HepG2 (cell line): ENCODE measurements around the gene POMT1. TPM values are rescaled to one million over a fixed set of nuclear protein-coding genes. Genes with fewer than 3 reads are reported as not detected.

Experiments
- CTCF ChIP-seq: sonication (generic); formaldehyde crosslinking; IDR thresholded peaks from 2 replicates; pipeline ENCODE4 v1.5.0; 2020; ENCODE audit warnings: mild to moderate bottlenecking, missing genetic modification reagents, moderate library complexity
- DDIT3 ChIP-seq: sonication (generic); formaldehyde crosslinking; IDR thresholded peaks from 2 replicates; pipeline ENCODE4 v1.4.0; 2020; ENCODE audit warnings: mild to moderate bottlenecking, missing genetic modification reagents
- HBP1 ChIP-seq: IDR thresholded peaks from 2 replicates; pipeline ENCODE4 v1.6.1; 2016; ENCODE audit warnings: low read depth, control low read depth
- HMGXB3 ChIP-seq: sonication (generic); formaldehyde crosslinking; IDR thresholded peaks from 2 replicates; pipeline ENCODE4 v1.4.0; 2020; ENCODE audit warnings: missing genetic modification reagents, borderline replicate concordance
- KLF11 ChIP-seq: IDR thresholded peaks from 2 replicates; pipeline ENCODE4 v1.6.1; 2016; ENCODE audit warnings: missing compliant biosample characterization
- KLF12 ChIP-seq: sonication (generic); formaldehyde crosslinking; IDR thresholded peaks from 2 replicates; pipeline ENCODE4 v1.4.0; 2020; ENCODE audit warnings: missing genetic modification reagents, borderline replicate concordance
- NONO ChIP-seq, 2 experiments: fragments of 450-650 bp in 1 of 2; sonication (generic) in 1 of 2; formaldehyde crosslinking in 1 of 2; IDR thresholded peaks in 1 of 2; conservative IDR thresholded peaks in 1 of 2; 2 replicates each; pipeline versions ENCODE4 v1.6.1 to v1.8.0; 2017 to 2022; ENCODE audit warnings: mild to moderate bottlenecking in 1 of 2, missing genetic modification reagents in 1 of 2, moderate library complexity in 1 of 2
- PATZ1 ChIP-seq: sonication (generic); formaldehyde crosslinking; IDR thresholded peaks from 2 replicates; pipeline ENCODE4 v1.4.0; 2020; ENCODE audit warnings: missing genetic modification reagents
- RFX5 ChIP-seq: IDR thresholded peaks from 2 replicates; pipeline ENCODE4 v1.6.1; 2011; ENCODE audit warnings: low read depth, low read length, improper control_type of control experiment
- SOX6 ChIP-seq, 2 experiments: fragments of 450-650 bp in 1 of 2; sonication (generic) in 1 of 2; formaldehyde crosslinking in 1 of 2; IDR thresholded peaks; 2 replicates each; pipeline versions ENCODE4 v1.4.0 to v1.6.1; 2017 to 2020; ENCODE audit warnings: antibody characterized with exemption in 1 of 2, mild to moderate bottlenecking in 1 of 2, missing genetic modification reagents in 1 of 2
- WIZ ChIP-seq: sonication (generic); formaldehyde crosslinking; IDR thresholded peaks from 2 replicates; pipeline ENCODE4 v1.5.1; 2020; ENCODE audit warnings: mild to moderate bottlenecking, missing genetic modification reagents
- ZBTB2 ChIP-seq: sonication (generic); formaldehyde crosslinking; IDR thresholded peaks from 2 replicates; pipeline ENCODE4 v1.8.0; 2022; ENCODE audit warnings: low read depth, missing genetic modification reagents
- ZNF546 ChIP-seq: sonication (generic); formaldehyde crosslinking; conservative IDR thresholded peaks from 2 replicates; pipeline ENCODE4 v1.8.1; 2023; ENCODE audit warnings: mild to moderate bottlenecking, missing genetic modification reagents
- ZNF691 ChIP-seq: sonication (generic); formaldehyde crosslinking; IDR thresholded peaks from 2 replicates; pipeline ENCODE4 v1.4.0; 2020; ENCODE audit warnings: missing genetic modification reagents, low read depth, mild to moderate bottlenecking, borderline replicate concordance
- polyA plus RNA-seq, 8 experiments: library from polyadenylated mRNA; depleted of rRNA in 3 of 8; stranded (reverse) in 7 of 8; unstranded in 1 of 8; fragments of >200 nt; fragmentation: Illumina TruSeq in 4 of 8; extraction: Trizol in 4 of 8; gene quantifications; 2 replicates each; pipeline versions ENCODE4 v1.2.1 to v1.2.3, GENCODE V29; 2011 to 2016; ENCODE audit warnings: low read depth in 4 of 8, missing spikeins in 1 of 8, mixed read lengths in 1 of 8; ENCODE audit not compliant: insufficient read depth in 1 of 8
- total RNA-seq, 5 experiments: library from RNA; depleted of rRNA; stranded (reverse); fragments of >200 nt; fragmentation: Illumina TruSeq; extraction: Trizol; gene quantifications; 2 replicates each; pipeline ENCODE4 v1.2.3, GENCODE V29; 2016; ENCODE audit warnings: low read depth in 1 of 5

Gene POMT1
- total and polyA plus RNA-seq, 2 of the 13 experiments (the other 11 are each of a cell fraction or from before 2014, with no cell fraction given) = 21.6 to 22.7 TPM

GRCh38 chr9:131503626-131504465, 1.1 kb downstream of the POMT1 start (continued):
- TF ChIP-seq HBP1 (no peak), ZNF546 (no peak), SOX6 (IDR thresholded peaks at IDR 0.05) (no peak), SOX6 (CRISPR knock-in tag; IDR thresholded peaks at IDR 0.05) (0 out of 2 replicates have a peak, but pooled peaks have one; percentile 22), ZNF691 (CRISPR knock-in tag) (0 out of 2 replicates have a peak, but pooled peaks have one; percentile 15), DDIT3 (CRISPR knock-in tag) (no peak), PATZ1 (CRISPR knock-in tag) (no peak), WIZ (no peak), KLF12 (CRISPR knock-in tag) (0 out of 2 replicates have a peak, but pooled peaks have one; percentile 25), ZBTB2 (no peak), NONO (IDR thresholded peaks at IDR 0.05) (no peak), NONO (CRISPR knock-in tag; conservative IDR thresholded peaks at IDR 0.05) (no peak), CTCF (CRISPR knock-in tag) (peak; percentile 38), RFX5 (no peak), KLF11 (CRISPR knock-in tag) (no peak), HMGXB3 (no peak)
